Measurements from ENCODE around the gene SOX9.

SOX9 gene

DNA sequence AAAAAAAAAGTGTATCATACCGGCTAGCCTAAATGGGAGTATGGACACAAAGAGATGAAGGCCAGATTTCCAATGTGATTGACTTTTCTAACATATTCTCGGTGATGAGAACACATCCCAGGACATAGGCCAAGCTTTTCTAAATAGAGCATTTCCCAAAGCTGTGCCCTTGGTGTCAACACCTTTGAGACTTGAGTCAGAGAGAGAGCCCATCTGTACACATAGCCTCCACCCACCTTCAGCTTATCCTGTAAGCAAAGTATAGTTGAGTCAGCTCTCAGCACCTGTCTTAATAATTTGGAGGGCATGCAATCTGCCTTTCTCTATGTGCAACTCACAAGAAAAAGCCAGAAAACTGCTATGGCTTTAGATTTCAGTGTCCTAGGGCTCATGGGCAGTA is 42.7 kb downstream of the SOX9 start:
- no peak for DNase-seq

DNA sequence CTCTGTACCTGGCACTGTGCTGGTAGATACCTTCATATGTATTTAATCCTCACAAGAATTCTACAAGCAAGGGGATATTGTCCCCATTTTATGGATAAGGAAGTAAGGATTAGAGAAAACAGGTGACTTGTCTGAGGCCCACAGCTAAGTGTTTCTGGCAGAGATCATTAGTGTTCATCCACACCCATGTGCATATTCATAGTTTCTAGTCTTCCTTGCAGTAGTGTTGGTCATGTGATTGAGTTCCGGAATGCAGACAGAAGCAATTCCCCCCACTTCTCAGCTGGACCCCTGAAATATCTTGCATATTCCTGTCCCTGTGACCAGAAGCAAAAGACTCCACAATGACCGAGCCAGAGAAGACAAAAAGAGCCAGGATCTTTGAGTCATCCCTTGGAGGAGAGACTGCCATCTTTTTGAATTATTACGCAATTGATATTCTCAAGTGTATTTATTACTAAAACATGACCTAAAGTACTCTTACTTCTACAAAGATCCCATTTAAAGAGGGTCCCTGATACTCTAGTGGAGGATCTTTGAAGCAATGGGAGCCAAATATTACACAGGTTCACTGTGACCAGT is 43.4 kb downstream of the SOX9 start:
- DNase-seq = no peak

DNA sequence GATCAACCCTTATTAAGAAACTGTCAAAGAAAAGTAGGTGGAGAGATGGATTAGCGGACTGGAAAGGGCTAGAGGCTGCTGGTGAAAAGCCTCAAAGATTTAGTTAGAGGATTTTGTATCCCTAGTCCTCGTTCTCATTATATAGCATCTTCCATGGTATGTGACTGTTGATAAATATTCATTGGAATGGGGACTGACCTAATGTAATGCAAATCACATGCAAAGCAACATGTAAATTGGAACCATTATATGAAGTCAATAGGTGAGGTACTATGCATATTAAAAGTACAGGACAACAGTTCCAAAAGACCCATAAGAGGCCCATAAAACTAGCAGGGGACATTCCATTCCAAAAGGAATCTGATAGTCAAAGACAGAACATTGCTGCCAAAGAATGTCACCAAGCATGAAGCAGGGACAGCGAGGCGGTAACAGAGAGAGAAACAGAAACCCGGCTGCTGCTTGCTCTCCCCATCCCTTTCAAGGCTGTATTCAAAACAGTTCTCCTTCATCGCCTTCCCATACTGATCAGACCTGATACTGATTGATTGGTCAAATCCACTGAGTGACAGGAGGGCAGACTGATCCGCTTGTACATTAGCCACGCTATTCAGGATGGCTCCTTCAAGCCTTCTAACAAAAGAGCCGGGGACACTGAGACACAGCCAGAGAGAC is 44.5 kb downstream of the SOX9 start:
- DNase-seq = no peak

DNA sequence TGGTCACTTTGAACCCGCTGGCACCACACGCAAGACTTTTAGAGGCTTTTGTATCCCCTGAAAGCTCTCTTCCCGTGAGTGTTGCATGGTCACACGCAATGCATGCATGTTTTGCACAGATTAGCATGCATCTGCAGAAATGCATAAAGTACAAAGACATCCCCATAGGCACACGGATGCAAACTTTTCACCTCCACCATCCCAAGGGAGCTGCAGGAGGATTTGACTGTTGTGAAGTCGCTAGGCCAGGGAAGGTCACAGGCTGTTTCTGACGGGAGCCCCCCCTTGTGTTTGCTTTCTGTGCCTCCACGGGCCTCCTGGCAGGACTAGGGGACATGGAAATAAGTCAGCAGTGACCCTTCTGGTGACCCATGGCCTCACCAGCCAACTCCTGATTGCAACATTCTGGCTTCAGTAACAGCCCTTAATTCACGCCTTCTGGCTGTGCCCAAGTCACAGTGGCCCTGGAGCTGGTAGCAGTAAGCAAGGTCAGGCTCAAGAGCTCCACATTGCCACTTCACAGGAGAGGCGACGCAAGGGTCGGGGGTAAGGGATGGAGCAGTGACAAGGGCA is 45.1 kb downstream of the SOX9 start:
- DNase-seq = no peak

DNA sequence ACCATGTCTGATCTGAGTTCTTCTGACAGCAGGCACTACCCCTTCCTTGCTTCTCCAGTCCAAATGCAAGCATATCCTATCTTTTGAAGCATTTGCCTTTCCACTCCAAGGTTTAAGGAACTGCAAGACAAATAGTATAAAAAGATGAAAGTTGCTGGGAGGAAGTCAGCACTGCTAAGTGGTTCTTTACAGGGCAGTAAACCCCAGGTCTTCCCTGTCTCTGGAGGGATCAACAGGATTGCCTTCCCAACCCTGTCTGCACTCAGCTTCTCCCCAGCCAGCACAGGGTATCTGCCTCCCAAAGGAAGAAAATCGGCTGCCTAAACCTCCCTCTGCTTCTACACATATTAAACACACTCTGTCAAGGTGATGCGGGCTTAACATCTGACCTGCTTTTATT is 46.8 kb downstream of the SOX9 start:
- DNase-seq = no peak

DNA sequence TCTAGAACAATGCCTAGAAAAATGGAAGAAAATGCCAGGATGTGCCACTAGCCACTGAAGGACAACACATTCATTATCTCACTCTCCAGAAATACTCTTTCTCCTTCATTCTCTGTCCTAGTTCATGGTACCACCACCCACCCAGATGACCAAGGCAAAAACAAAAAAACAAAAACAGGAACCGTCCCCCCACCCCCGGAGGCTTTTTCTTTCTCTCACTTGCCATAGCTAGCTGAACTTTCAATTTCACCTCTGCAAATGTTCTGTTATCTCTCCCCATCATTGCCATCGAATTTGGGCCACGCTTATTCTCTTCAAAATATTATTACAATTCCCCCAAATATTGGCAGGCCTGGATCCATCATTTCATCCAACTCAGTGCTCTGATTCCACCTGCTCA is 49.0 kb downstream of the SOX9 start:
- DNase-seq = no peak

DNA sequence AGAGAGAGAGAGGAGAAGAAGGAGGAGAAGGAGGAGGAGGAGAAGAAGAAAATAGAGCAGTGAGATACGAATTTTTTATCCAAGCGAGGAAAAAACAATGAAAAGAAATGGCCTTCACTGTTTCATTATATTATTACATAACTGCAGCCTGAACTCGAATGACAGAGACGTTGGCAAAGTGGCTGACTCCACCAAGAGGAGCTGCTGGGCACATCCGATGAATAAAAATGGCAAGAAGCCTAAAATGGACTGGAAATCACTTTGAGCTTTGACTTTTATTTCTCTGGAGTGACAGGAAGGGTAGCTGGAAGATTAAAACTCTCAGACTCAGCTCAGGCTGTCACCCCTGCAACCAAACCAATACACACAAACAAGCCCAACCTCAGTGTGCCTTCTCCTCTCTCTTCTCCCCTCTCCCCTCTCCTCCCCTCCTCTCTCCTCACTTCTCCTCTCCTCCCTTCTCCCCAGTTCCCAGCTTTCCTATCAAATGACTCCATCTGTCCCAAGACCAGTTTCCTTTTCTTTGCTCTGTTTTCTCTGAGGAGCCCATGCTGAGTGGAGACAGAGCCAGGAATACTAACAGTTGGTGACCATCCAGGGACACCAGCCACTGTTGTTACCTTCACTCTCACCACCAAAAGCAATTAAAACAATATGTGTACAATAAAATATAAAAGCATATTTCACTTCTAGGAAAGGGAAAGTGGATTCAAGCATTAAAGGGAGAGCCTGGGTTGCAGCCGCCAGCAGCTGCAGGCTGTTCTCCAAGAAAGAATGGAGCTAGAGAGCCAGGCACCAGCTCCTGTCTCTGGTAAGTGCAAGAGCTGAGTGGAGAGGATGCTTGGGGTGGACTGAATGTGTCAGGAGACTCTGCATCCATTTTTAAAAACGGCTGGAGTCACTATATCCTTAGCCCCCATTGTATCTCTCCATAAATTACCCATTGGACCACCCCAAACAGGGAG is 51.2 kb downstream of the SOX9 start:
- peak; percentile 29 for DNase-seq

DNA sequence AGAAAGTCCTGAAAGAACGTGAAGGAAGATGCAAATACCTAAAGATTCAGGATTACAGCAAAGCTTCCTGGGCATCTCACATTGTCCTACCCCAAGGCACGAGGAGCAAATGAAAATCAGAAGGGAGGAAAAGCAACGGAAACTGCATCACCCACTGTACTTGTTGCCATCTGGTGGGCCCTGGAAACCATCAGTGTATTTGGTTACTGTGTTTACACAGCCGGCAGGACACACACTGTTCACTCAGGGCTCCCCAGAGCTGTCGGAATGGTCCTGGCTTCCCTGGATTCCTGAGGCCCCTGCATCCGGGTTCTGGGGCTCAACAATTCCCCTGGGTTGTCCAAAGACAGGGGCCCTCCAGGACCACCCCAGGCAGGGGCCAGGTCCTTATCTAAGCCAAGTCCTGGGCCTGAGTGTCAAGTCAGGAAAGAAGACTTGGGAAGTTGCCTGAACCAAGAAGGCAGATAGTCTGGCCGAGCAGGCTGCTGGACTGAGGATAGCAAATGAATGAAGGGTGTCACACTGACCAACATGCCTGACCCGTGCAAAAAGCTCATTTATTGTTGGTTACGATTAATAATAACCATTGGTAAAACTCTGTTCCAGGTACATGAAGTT is 52.8 kb downstream of the SOX9 start:
- peak; percentile 91 for DNase-seq

DNA sequence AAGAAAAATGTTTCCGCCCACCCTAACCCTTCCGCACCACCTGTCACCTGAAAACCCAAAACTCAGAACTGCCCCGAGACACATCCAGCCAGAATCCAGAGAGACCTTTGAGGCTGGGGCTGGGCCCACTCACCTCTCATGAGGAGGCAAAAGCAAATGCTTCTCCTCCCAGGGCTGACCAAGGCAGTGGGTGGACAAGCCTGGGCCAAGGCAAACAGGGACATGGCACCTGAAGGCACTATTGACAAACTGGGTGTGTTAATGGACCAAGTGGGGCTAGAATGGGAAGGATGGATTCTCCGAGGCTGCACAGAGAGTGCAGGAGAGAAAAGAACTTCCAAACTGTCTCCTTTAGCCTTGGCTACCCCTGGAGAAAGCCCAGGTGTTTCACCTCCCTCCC is 54.4 kb downstream of the SOX9 start:
- no peak for DNase-seq

Measured in NCI-H146 (cell line).